ENCODE results near the gene CDH4. TPM values are rescaled to one million over a fixed set of nuclear protein-coding genes. Genes with fewer than 3 reads are reported as not detected.

Gene CDH4
- total and polyA plus RNA-seq, 2 of the 8 experiments (the other 6 are each of a cell fraction or from before 2014, with no cell fraction given): 4.3 to 7.9 TPM

DNA sequence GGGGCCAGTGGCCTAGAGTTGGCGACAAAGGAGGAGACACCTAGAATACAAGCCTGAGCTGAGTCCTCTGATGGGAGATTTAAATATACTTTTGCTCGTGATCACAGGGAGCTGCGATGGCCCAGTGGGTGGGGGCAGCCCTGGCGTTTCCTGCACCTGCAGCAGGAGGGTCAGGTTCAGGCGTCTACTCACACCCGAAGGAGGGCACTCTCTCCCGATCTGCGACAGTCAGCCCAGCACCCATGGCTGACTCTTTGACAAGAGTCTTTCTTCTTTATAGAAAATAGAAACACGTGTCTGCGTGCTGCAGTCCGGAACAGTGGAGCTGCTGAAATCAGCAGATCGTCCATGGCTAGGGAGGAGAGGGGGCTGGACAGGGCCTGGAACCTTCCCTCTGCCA lies 338.2 kb downstream of the CDH4 start (continued):
- TF ChIP-seq SUZ12 (IDR thresholded peaks at IDR 0.05; ENCODE audit: low read length): no peak

All from H1 (cell line).